ENCODE data around the gene FAM3B. TPM values are rescaled to one million over a fixed set of nuclear protein-coding genes. Genes with fewer than 3 reads are reported as not detected.

Gene FAM3B
- total and polyA plus RNA-seq, 9 of the 15 experiments (the other 6 are each of a cell fraction or from before 2014, with no cell fraction given), result 0.04 to 0.18 (median 0.12) TPM; not detected in 5

- POLR2A ChIA-PET, result no interaction called here
- H2AFZ ChIP-seq (ENCODE audit: low read depth, low read length), result no peak overlapping the region
- WGBS (ENCODE audit: insufficient coverage, low coverage, missing lambda C conversion rate), result 0% methylated on average over 9 of the region's 9 CpGs
Measured at GRCh38 chr21:41344146-41344545, 27.5 kb downstream of the FAM3B start.

More at GRCh38 chr21:41344146-41344545, 27.5 kb downstream of the FAM3B start:
- no peak overlapping the region for H3K9ac ChIP-seq (ENCODE audit: insufficient read depth in 1 of 2, low read depth in 2 of 2, low read length in 2 of 2)
- FAIRE-seq (no peak), DNase-seq (ENCODE audit: extremely low read depth in 1 of 4, low spot score in 3 of 4) (no peak), ATAC-seq (no peak)
- H3K27me3 ChIP-seq (ENCODE audit: control insufficient read depth in 2 of 2, insufficient read depth in 2 of 2, low read length in 2 of 2), result no peaks in the 10 kb centered on the region; a peak in 1 of 5 replicates
- no peaks in the 10 kb centered on the region for H3K79me2 ChIP-seq (ENCODE audit: control insufficient read depth, insufficient read depth, low read length)
- TF ChIP-seq PHF8 (IDR thresholded peaks at IDR 0.05; ENCODE audit: borderline replicate concordance, low read length) (no peak), KHSRP (IDR thresholded peaks at IDR 0.05) (no peak)
- TF ChIP-seq, protein P1, sequence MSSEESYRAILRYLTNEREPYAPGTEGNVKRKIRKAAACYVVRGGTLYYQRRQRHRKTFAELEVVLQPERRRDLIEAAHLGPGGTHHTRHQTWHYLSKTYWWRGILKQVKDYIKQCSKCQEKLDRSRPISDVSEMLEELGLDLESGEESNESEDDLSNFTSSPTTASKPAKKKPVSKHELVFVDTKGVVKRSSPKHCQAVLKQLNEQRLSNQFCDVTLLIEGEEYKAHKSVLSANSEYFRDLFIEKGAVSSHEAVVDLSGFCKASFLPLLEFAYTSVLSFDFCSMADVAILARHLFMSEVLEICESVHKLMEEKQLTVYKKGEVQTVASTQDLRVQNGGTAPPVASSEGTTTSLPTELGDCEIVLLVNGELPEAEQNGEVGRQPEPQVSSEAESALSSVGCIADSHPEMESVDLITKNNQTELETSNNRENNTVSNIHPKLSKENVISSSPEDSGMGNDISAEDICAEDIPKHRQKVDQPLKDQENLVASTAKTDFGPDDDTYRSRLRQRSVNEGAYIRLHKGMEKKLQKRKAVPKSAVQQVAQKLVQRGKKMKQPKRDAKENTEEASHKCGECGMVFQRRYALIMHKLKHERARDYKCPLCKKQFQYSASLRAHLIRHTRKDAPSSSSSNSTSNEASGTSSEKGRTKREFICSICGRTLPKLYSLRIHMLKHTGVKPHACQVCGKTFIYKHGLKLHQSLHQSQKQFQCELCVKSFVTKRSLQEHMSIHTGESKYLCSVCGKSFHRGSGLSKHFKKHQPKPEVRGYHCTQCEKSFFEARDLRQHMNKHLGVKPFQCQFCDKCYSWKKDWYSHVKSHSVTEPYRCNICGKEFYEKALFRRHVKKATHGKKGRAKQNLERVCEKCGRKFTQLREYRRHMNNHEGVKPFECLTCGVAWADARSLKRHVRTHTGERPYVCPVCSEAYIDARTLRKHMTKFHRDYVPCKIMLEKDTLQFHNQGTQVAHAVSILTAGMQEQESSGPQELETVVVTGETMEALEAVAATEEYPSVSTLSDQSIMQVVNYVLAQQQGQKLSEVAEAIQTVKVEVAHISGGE (CRISPR knock-in tag; IDR thresholded peaks at IDR 0.05), result no peak
- no peaks in the 10 kb centered on the region for H3K9me1 ChIP-seq (ENCODE audit: control insufficient read depth, insufficient read depth, low read length)
- CTCF ChIA-PET (ENCODE audit: low intra/inter-chr PET ratio), result no interaction called here
- no peaks in the 10 kb centered on the region for H3K4me1 ChIP-seq (replicated peaks in 1 of 2; ENCODE audit: control insufficient read depth in 2 of 2, insufficient read depth in 2 of 2, low read length in 2 of 2)
- no peaks in the 10 kb centered on the region for H3K36me3 ChIP-seq (ENCODE audit: control insufficient read depth, insufficient read depth, low read length)
- no peaks in the 10 kb centered on the region for H4K20me1 ChIP-seq (replicated peaks; ENCODE audit: control insufficient read depth, insufficient read depth, low read length)
- H3K4me2 ChIP-seq (ENCODE audit: insufficient read depth, low read length), result no peak overlapping the region
- intact Hi-C loops (cut with micrococcal nuclease), result no loop called here
- no peak overlapping the region for H3K27ac ChIP-seq (ENCODE audit: extremely low read depth, low read depth, low read length)
- no TSS peak for BruUV-seq (replicated peaks)
- H3K4me3 ChIP-seq, result no peak overlapping the region
- in situ Hi-C loops (cut with MboI), result no loop called here
- no peaks in the 10 kb centered on the region for H3K9me3 ChIP-seq (replicated peaks; ENCODE audit: control insufficient read depth, insufficient read depth, low read depth, low read length)
